Measurements from ENCODE around the gene PRKACG.

- no peak for TF ChIP-seq EZH2 (IDR thresholded peaks at IDR 0.05; ENCODE audit: insufficient read depth, low read length)
- TF ChIP-seq CTCF (IDR thresholded peaks at IDR 0.05; ENCODE audit: insufficient read depth, low read depth, low read length): no peak
These were observed 15.6 kb upstream of the PRKACG start for GRCh38 chr9:69029535-69029934.
